GM12878 (cell line): ENCODE results near the gene GRPEL2. TPM values are rescaled to one million over a fixed set of nuclear protein-coding genes. Genes with fewer than 3 reads are reported as not detected.

Source experiments
- ATF3 ChIP-seq: IDR thresholded peaks from 2 replicates; pipeline ENCODE4 v1.6.1; 2011; ENCODE audit warnings: low read depth, mild to moderate bottlenecking, low read length, moderate library complexity, borderline replicate concordance; ENCODE audit errors: extremely low read depth
- ELK1 ChIP-seq: IDR thresholded peaks from 2 replicates; pipeline ENCODE4 v1.6.1; 2012; ENCODE audit warnings: low read depth, low read length, improper control_type of control experiment
- HCFC1 ChIP-seq: fragments of 150-350 bp; IDR thresholded peaks from 2 replicates; pipeline ENCODE4 v1.6.1; 2014; ENCODE audit warnings: low read length
- IRF5 ChIP-seq: fragments of 450-650 bp; IDR thresholded peaks from 2 replicates; pipeline ENCODE4 v1.6.1; 2017; ENCODE audit warnings: borderline replicate concordance
- NR2F1 ChIP-seq: fragments of 450-650 bp; conservative IDR thresholded peaks from 2 replicates; pipeline ENCODE4 v1.6.1; 2017; ENCODE audit warnings: mild to moderate bottlenecking
- REST ChIP-seq: IDR thresholded peaks from 2 replicates; pipeline ENCODE4 v1.6.1; 2012; ENCODE audit warnings: mild to moderate bottlenecking, low read depth, low read length
- TBL1XR1 ChIP-seq: IDR thresholded peaks from 2 replicates; pipeline ENCODE4 v1.6.1; 2012; ENCODE audit warnings: low read depth, low read length, improper control_type of control experiment
- polyA plus RNA-seq, 11 experiments: library from polyadenylated mRNA; depleted of rRNA in 4 of 11; unstranded in 6 of 11; stranded (reverse) in 5 of 11; fragments of >200 nt; fragmentation: Nextera tagmentation in 4 of 11; fragmentation: Illumina TruSeq in 1 of 11; extraction: Ambion mirVana in 4 of 11; extraction: Trizol in 1 of 11; gene quantifications; 1 replicate in 1 of 11; 2 replicates in 10 of 11; pipeline versions ENCODE4 v1.2.1 to v1.2.3, GENCODE V29; 2011 to 2016; ENCODE audit warnings: inconsistent platforms in 2 of 11, missing spikeins in 2 of 11, low read depth in 1 of 11
- total RNA-seq, 4 experiments: library from RNA; depleted of rRNA in 3 of 4; stranded (reverse); fragments of >200 nt in 3 of 4; fragmentation: Illumina TruSeq in 1 of 4; extraction: Trizol in 1 of 4; gene quantifications; 2 replicates each; pipeline versions ENCODE4 v1.2.1 to v1.2.3, GENCODE V29; 2013 to 2021

Gene GRPEL2
- total and polyA plus RNA-seq, 10 of the 15 experiments (the other 5 are each of a cell fraction or from before 2014, with no cell fraction given): 4.4 to 20.2 (median 14.1) TPM

GRCh38 chr5:149303210-149303609 is 42.1 kb upstream of the GRPEL2 start (continued):
- TF ChIP-seq ATF3 (no peak), NR2F1 (no peak), ELK1 (no peak), TBL1XR1 (no peak), REST (no peak), IRF5 (no peak), HCFC1 (no peak)
